Activated T-helper 2 cell treated with anti-CD3 and anti-CD28 coated beads, Interferon-gamma antibody, Interleukin-2, Interleukin-4, amounts not matched to agents 10 μg/mL and 5 μg/mL and 100 μg/mL, durations not matched to agents 14 hours and 24 hours and 36 hours (primary cell): ENCODE measurements around the gene SAMD9. TPM values are rescaled to one million over a fixed set of nuclear protein-coding genes. Genes with fewer than 3 reads are reported as not detected.
"Not testable (repeated sequence)": the region's sequence is repeated elsewhere in the genome, so short reads cannot be mapped to it uniquely, and the experiment has no call there.

ENCODE experiments used
- DNase-seq: peaks from one replicate; pipeline ENCODE4 v3.0.0; 2021; ENCODE audit warnings: low spot score
- H3K27ac Mint-ChIP-seq: one replicate; pipeline ENCODE4 v1.8.0; 2021; ENCODE audit warnings: mixed read lengths
- H3K27me3 Mint-ChIP-seq: one replicate; pipeline ENCODE4 v1.8.0; 2021; ENCODE audit warnings: low read depth, mixed read lengths
- H3K36me3 Mint-ChIP-seq: one replicate; pipeline ENCODE4 v1.8.0; 2021; ENCODE audit warnings: low read depth, mixed read lengths
- H3K4me1 Mint-ChIP-seq: one replicate; pipeline ENCODE4 v1.8.0; 2021; ENCODE audit warnings: low read depth, mixed read lengths
- H3K4me3 Mint-ChIP-seq: one replicate; pipeline ENCODE4 v1.8.0; 2021; ENCODE audit warnings: low read depth, mild to moderate bottlenecking, moderate library complexity, mixed read lengths
- H3K9me3 Mint-ChIP-seq: one replicate; pipeline ENCODE4 v1.8.0; 2021; ENCODE audit warnings: mixed read lengths
- intact Hi-C: fragments of 100-400 bp; cut with micrococcal nuclease; formaldehyde crosslinking; loops from one replicate; pipeline ENCODE4 v1.15.1; 2023
- total RNA-seq: library from RNA; stranded (reverse); gene quantifications from 2 replicates; pipeline ENCODE4 v1.2.3, GENCODE V29; 2022

The SAMD9 gene
- total RNA-seq, 1 donor from 2014 or later = 9.4 TPM

GRCh38 chr7:93146036-93146435 is 28.3 kb upstream of the SAMD9 start:
- Mint-ChIP-seq H3K9me3 (no peaks in the 10 kb centered on the region), H3K4me1 (peaks cover 36% of the 10 kb centered on the region), H3K27ac (peak overlapping the region; percentile 78), H3K36me3 (peaks cover 13% of the 10 kb centered on the region), H3K4me3 (peak overlapping the region; percentile 60), H3K27me3 (no peaks in the 10 kb centered on the region)
- no peak for DNase-seq
- intact Hi-C loops = loop anchor here (1.0 to 2.0 kb wide), 2 partner anchors 31 to 87 kb away; partner anchors contain the start of gene VPS50

- intact Hi-C loops = no loop called here
- Mint-ChIP-seq H3K36me3 (peaks cover 13% of the 10 kb centered on the region), H3K4me1 (peaks cover 36% of the 10 kb centered on the region)
Measured at GRCh38 chr7:93145354-93145753, 27.6 kb upstream of the SAMD9 start.

GRCh38 chr7:93142127-93142526 is 24.3 kb upstream of the SAMD9 start:
- intact Hi-C loops = no loop called here
- Mint-ChIP-seq H3K4me1 (peaks cover 22% of the 10 kb centered on the region), H3K4me3 (no peak overlapping the region), H3K27me3 (no peaks in the 10 kb centered on the region), H3K27ac (no peak overlapping the region), H3K36me3 (peaks cover 28% of the 10 kb centered on the region), H3K9me3 (peaks cover 10% of the 10 kb centered on the region)
- no peak for DNase-seq

More at GRCh38 chr7:93145354-93145753, 27.6 kb upstream of the SAMD9 start:
- no peak overlapping the region for H3K27ac Mint-ChIP-seq
- H3K9me3 Mint-ChIP-seq = no peaks in the 10 kb centered on the region
- peak overlapping the region; percentile 60 for H3K4me3 Mint-ChIP-seq
- DNase-seq = no peak
- no peaks in the 10 kb centered on the region for H3K27me3 Mint-ChIP-seq

DNA sequence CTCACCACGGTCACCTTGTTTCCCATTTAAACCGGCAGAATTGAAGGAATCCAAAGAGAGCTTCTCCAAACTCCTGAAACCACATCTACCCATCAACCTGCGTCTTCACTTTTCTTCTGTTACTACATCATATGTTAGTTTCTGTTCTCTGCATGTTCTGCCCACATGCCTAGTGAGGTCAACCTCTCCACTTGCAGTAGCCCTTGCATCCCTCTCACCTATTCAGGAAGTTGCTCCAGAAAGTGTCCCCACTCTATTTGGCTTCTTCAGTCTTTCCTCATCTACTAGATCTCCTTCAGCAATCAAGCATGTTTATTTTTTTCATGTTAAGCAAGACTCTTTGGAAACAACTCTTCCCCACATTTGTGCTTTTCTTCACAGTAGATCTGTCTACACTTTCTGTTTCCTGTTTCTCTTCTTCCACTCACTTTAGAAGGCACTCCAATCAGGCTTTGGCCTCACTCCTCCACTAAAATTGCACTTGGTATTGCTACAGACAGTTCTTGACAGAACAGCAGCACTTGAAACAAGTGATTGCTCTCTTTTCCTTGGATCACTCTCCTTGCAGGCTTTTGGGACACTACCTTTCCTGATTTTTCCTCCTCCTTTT is 22.9 kb upstream of the SAMD9 start:
- Mint-ChIP-seq H3K27ac (no peak overlapping the region), H3K36me3 (peaks cover 35% of the 10 kb centered on the region), H3K9me3 (peaks cover 18% of the 10 kb centered on the region), H3K4me3 (no peak overlapping the region), H3K27me3 (no peaks in the 10 kb centered on the region), H3K4me1 (peaks cover 11% of the 10 kb centered on the region)
- no peak for DNase-seq
- intact Hi-C loops = no loop called here

DNA sequence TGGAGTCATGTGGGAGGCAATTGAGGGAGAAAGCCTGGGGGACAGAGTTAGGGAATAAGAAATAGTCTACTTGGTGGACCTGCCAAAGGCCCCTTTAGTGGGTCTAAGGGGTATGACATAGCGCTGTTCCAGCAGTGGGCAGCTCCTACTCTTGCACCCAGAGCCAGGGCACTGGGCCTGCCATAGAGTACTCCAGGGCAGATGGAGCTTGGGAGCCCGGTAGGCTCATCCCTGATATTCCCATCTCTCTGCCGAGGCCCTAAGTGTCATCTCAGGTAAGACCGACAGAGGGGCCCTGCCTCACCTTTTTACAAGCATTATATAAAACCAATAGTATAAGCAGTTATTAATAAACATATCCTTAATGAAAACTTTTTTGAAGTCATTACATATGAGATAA is 20.8 kb upstream of the SAMD9 start:
- peaks cover 51% of the 10 kb centered on the region for H3K36me3 Mint-ChIP-seq
- no peaks in the 10 kb centered on the region for H3K27me3 Mint-ChIP-seq
- H3K9me3 Mint-ChIP-seq = peaks cover 39% of the 10 kb centered on the region
- no peak overlapping the region for H3K4me3 Mint-ChIP-seq
- DNase-seq = no peak
- intact Hi-C loops = no loop called here
- H3K27ac Mint-ChIP-seq = no peak overlapping the region
- H3K4me1 Mint-ChIP-seq = peaks cover 4% of the 10 kb centered on the region

DNA sequence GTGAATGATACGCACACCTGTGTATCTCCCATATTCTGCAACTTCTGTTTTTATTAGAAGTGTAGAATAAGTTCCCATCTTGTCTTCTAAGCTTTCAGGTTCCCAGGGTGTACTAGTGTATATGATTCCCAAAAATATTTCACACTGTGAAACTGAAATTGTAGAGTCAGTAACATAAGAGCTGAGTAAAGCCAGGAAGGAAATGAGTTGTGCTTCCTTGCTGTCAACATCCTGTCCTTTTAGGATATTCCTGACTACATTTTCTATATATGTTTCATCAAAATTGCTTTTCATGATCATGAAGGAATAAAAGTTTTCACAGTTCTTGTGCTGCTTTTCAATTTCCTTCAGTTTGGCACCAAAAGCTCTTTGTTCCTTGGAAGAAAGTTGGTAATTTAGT is 15.2 kb upstream of the SAMD9 start:
- peaks cover 86% of the 10 kb centered on the region for H3K9me3 Mint-ChIP-seq
- no peak overlapping the region for H3K4me3 Mint-ChIP-seq
- peaks cover 77% of the 10 kb centered on the region for H3K36me3 Mint-ChIP-seq
- intact Hi-C loops = no loop called here
- H3K27me3 Mint-ChIP-seq = no peaks in the 10 kb centered on the region
- H3K4me1 Mint-ChIP-seq = no peaks in the 10 kb centered on the region
- DNase-seq = no peak
- no peak overlapping the region for H3K27ac Mint-ChIP-seq

DNA sequence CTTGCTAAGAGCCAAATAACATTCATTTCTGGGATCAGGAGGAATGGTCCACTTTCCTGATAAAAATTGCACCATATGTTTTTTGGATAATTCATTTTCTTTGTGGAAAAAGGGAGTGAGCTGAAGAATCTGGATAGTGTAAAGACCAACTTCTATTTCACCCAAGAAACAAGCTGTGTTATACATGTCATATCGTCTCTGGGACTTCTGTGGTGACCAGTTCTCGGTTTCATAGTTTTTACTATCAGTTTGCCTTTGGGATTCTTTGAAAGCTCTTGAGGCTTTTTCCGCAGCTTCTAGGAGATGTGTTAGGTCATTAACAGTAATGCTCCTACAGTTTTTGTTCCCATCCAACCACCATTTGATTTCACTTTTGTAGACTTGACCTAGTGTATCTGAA is 14.4 kb upstream of the SAMD9 start:
- Mint-ChIP-seq H3K27me3 (no peaks in the 10 kb centered on the region), H3K27ac (no peak overlapping the region), H3K4me3 (no peak overlapping the region), H3K36me3 (peaks cover 70% of the 10 kb centered on the region), H3K4me1 (no peaks in the 10 kb centered on the region), H3K9me3 (peaks cover 83% of the 10 kb centered on the region)
- intact Hi-C loops = no loop called here
- no peak for DNase-seq

- H3K27ac Mint-ChIP-seq, H3K4me1 Mint-ChIP-seq, H3K4me3 Mint-ChIP-seq, DNase-seq, H3K27me3 Mint-ChIP-seq, intact Hi-C loops: not testable (repeated sequence)
- H3K9me3 Mint-ChIP-seq = peaks cover 77% of the 10 kb centered on the region
- peaks cover 56% of the 10 kb centered on the region for H3K36me3 Mint-ChIP-seq
Measured at GRCh38 chr7:93126954-93127353, 9.2 kb upstream of the SAMD9 start.

GRCh38 chr7:93123532-93123931 is 5.8 kb upstream of the SAMD9 start:
- Mint-ChIP-seq H3K9me3 (peaks cover 59% of the 10 kb centered on the region), H3K36me3 (peaks cover 54% of the 10 kb centered on the region)
- DNase-seq, H3K27ac Mint-ChIP-seq, H3K4me1 Mint-ChIP-seq, intact Hi-C loops, H3K4me3 Mint-ChIP-seq, H3K27me3 Mint-ChIP-seq: not testable (repeated sequence)

DNA sequence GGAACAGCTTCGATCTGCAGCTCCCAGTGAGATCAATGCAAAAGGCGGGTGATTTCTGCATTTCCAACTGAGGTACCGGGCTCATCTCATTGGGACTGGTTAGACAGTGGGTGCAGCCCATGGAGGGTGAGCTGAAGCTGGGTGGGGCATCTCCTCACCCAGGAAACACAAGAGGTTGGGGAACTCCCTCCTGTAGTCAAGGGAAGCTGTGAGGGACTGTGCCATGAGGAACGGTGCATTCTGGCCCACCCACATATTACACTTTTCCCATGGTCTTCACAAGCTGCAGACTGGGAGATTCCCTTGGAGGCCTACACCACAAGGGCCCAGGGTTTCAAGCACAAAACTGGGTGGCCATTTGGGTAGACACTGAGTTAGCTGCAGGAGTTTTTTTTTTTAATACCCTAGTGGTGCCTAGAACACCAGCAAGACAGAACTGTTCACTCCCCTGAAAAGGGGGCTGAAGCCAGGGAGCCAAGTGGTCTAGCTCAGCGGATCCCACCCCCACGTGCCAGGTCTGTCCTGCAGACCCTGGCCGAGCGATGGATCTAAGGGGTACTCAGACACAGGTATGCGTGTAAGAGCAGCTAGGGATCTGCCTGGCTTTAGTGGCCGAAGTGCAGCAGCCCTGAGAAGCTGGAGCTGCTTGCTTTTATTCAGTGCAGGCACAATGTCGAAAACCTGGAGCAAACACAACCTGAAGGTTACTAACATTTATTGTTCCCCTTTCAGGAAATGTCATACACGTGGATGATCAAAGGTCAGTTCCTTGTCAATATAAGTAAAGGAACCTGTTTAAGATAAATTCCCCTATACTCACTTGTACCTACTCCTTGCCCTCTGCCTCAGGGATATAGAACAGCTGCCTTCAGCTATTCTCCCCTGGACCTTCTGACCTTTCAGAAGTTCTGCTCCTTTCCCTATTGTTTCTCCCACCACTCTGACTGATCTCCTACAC is 3.1 kb upstream of the SAMD9 start:
- H3K4me3 Mint-ChIP-seq = no peak overlapping the region
- intact Hi-C loops = no loop called here

GRCh38 chr7:93119191-93119905 is 1.6 kb upstream of the SAMD9 start:
- Mint-ChIP-seq H3K4me1 (peaks cover 36% of the 10 kb centered on the region), H3K27me3 (no peaks in the 10 kb centered on the region), H3K36me3 (peaks cover 53% of the 10 kb centered on the region), H3K4me3 (no peak overlapping the region), H3K27ac (no peak overlapping the region), H3K9me3 (peaks cover 41% of the 10 kb centered on the region)
- DNase-seq = no peak
- intact Hi-C loops = loop anchor here (5.0 kb wide), 3 partner anchors 282 to 487 kb away; partner anchors contain the start of gene CDK6

More for the DNA sequence above, 3.1 kb upstream of the SAMD9 start:
- Mint-ChIP-seq H3K9me3 (peaks cover 44% of the 10 kb centered on the region), H3K4me1 (peaks cover 21% of the 10 kb centered on the region), H3K36me3 (peaks cover 47% of the 10 kb centered on the region), H3K27me3 (no peaks in the 10 kb centered on the region), H3K27ac (no peak overlapping the region)
- no peak for DNase-seq

GRCh38 chr7:93117327-93117726 is 452 bp downstream of the SAMD9 start:
- H3K4me3 Mint-ChIP-seq = peak overlapping the region; percentile 85
- peaks cover 61% of the 10 kb centered on the region for H3K36me3 Mint-ChIP-seq
- intact Hi-C loops = loop anchor here (2.0 to 5.0 kb wide), 4 partner anchors 111 to 485 kb away; partner anchors contain the start of gene CDK6
- H3K9me3 Mint-ChIP-seq = peaks cover 40% of the 10 kb centered on the region
- DNase-seq = no peak
- H3K27ac Mint-ChIP-seq = peak overlapping the region; percentile 90
- no peaks in the 10 kb centered on the region for H3K27me3 Mint-ChIP-seq
- peaks cover 38% of the 10 kb centered on the region for H3K4me1 Mint-ChIP-seq
